HG03097 (cell line): Measurements from ENCODE around the gene COLGALT1.
"Not testable (repeated sequence)": the region's sequence is repeated elsewhere in the genome, so short reads cannot be mapped to it uniquely, and the experiment has no call there.

Experiments
- ATAC-seq: cut with Tn5 transposase; IDR thresholded peaks from one replicate; pipeline ENCODE4 v1.9.1; 2021; ENCODE audit not compliant: unreplicated experiment, low FRiP score

The COLGALT1 gene

DNA sequence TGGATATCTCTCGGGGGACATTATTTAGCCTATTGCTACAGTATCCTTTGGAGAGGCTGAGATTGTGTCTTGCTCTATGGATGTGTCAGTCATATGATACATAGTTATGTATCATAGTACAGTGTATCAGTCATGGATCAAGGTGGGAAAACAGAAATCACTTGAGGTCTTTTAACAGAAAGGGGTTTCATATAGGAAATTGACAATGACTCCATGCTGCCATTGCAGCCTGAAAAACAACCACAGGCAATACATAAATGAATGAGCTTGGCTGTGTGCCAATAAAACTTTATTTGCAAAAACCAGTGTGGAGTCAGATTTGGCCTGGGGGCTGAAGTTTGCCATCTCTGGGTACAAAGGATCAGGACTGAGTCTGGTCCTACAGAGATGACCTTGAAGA, 35.4 kb downstream of the COLGALT1 start:
- ATAC-seq = no peak

DNA sequence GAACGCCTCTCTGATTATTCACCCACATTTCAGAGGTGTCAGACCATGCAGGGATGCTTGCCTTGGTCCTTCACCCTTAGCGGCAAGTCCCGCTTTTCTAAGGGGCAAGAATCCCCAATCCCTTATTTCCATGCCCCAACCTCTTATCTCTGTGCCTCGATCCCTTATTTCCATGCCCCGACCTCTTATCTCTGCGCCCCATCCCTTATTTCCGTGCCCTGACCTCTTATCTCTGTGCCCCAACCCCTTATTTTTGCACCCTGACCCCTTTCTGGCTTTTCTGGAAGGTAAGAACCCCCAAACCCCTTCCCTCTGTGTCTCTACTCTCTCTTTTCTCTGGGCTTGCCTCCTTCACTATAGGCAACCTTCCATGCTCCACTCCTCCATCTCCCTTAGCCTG, 38.8 kb downstream of the COLGALT1 start:
- not testable (repeated sequence) for ATAC-seq

DNA sequence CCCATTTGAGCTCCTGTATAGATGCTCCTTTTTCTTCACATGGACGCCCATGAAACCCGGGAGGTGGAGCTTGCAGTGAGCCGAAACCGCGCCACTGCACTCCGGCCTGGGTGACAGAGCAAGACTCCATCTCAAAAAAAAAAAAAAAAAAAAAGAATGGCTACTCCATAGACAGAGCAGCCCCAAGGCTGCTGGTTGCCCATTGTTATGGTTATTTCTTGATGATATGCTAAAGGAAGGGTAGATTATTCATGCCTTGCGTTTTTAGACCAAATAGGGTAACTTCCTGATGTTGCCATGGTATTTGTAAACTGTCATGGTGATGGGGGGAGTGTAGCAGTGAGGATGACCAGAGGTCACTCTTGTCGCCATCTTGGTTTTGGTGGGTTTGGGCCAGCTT, 42.6 kb downstream of the COLGALT1 start:
- not testable (repeated sequence) for ATAC-seq

DNA sequence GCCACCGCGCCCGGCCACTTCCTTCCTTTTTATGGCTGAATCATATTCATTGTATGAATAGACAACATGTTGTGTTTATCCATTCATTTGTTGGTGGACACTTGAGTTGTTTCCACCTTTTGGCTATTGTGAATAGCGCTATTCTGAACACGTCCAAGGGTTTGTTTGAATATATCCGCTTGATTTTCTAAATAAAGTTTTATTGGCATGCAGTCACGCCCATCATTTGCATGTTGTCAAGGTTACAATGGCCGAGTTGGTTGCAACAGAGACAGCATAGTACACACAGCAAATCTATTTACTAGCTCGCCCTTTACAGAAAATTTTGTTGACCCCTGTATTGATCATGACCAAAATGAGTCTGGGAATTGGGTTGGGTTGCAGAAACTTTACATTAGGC, 43.5 kb downstream of the COLGALT1 start:
- ATAC-seq = no peak

DNA sequence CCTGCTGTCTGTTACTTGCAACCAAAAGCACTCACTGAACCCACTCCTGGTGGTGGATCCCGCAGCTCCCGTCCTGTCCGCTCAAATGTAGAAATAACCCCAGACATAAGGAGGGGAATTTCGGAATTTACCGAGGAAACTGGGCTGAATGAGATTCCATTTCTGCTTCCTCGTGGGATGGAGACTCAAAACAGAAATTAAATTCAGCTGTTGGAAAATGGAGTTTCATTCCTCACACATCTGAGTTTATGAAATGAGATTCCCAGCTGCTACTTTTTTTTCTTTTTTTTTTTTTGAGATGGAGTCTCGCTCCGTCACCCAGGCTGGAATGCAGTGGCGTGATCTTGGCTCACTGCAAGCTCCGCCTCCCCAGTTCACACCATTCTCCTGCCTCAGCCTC, 44.3 kb downstream of the COLGALT1 start:
- ATAC-seq = no peak

DNA sequence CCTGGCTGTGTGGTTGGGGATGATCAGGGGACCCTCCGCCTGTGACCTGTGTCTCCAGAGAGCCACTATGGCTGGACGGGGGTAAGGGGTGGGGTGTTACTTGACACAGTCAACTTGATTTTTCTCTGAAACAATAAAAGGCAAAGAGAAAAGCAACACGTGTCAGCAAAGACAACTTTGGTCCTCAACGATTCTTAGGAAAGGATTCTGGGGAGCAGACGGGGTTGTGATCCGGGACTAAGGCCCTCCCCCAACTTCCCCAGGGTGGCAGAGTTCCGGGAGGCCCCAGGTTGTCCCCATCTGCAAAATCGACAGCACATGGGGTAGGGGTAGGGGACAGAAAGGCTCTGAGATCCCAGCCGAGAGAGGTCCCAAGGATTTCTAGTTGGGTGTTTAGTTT, 46.2 kb downstream of the COLGALT1 start:
- no peak for ATAC-seq

DNA sequence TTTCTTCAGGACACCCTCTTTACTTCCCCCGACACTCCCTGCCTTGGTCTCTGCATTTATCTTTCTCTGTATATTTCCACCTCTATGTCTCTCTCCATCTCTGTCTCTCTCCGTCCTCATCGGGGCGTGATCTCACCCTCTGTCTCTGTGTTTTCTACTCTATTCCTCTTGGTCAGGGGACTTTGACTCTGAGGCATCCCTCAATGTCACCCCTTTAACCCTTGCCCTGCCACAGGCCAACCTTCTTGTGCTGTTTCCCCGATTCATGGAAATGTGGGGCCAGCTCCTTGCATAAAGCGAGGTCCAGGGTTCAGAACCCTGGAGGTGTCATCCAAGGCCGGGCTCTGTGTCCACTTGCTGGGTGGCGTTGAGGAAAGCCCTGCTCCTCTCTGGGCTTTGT, 46.8 kb downstream of the COLGALT1 start:
- no peak for ATAC-seq

DNA sequence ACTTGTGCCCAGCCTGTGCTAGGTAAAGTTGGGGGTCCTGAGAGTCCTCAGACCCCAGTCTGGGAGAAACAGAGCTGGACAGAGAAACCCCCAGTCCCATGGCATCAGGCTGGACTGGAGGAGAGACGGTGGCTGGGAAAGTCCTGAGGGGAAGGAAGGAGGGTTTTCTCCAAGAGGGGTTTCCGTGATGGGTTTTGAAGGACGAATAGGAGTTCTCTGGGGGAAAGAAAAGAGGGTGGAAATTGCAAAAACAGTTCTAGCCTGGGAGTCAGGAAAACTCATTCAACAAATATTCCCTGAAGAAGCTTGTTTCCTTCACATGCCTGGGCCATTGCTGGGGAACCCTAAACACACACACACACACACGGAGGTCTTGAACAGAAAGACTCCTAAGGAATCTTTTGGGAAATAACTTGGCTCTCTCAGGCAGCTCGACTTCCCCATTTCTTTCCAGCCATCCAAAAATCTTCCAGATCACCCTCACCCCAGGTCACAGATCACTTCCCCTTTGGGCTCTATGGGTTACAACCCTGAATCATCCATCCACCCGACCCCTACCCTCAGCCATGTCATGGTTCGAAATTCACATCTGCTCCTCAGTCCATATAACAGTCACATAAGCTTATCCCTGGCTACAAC, 47.5 kb downstream of the COLGALT1 start:
- ATAC-seq = no peak

DNA sequence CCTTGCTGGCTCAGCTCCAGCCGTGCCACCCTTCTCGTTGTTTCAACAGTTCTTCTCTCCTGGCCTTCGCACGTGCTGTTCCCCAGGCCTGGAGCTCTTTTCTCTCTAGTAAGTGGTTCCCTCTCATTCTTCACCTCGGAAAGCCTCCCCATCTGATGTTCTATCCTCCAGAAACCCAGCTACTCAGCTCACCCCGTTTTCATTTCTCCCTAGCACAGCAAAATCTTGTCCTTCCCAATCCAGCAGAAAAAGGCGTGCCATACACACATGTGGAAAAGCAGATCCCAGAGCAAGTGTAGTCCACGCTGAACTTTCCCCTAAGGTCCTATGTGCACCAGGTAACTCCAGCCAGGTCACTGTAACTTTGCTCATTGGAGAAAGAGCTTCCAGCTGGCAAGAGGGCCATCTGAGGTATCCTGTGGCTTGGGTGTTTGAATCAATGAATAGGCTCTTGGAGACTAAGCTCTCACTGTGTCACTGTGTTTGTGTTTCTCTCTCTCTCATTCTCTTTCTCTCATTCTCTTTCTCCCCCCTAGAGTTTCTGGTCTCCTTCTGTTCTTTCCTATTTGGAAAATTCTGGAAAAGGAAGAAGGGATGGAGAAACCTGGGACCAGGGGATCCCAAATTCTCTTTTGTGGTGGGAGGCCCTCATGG, 49.0 kb downstream of the COLGALT1 start:
- no peak for ATAC-seq

DNA sequence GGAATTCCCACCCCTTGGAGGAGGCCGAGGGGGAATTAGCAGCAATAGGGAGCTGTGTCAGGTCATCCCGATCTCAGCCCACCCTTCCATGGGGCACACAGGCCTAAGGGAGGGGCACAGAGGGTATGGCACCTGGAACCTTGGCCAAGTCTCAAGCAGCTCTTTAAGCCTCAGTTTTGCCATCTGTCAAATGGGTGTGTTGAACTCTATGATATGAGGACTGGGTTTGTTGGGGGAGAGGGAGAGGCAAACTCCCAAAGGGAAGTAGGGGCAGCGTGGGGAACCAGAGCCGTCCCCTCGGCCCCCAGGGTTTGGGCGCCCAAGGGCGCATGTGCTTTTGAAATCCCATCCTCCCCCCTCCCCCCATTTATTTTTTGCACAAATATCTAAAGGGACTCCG, 49.7 kb downstream of the COLGALT1 start:
- no peak for ATAC-seq

DNA sequence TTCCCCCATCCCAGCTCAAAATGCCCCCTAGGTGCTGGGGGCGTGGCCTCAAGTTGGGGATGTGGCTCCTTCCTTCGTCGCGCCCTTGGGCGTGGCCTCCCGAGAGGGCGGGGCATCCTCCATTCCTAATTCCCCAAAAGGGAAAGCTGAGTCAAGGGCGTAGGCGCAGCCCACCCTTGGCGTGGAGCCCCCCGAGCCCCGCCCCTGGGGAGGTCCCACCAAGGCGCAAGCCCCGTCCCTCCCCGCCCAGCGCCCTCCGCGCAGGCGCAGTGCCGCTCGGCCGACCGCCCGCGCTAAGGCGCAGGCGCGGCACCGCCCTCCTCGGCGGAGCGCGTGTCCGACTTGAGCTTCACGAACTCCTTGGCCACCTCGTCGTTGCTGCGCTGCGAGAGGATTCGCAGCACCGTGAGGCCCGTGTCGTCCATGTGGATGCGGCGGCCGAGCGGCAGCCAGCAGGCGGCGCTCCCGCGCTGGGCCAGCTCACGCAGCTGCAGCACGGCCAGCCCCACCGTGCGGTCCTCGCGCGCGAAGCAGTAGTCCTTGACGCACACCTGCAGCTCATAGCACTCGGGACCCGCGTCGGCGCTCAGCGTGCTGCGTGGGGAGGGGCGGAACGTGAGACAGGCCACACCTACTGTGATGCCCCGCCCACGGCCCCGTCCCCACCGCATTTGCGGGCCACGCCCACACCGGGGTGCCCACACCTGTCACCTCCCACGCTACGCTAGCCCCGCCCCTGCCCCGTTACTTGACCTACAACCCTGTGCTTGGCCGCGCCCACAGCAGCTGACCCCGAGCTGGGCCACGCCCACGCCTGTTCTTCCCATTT, 50.5 kb downstream of the COLGALT1 start:
- ATAC-seq = peak; percentile 55

DNA sequence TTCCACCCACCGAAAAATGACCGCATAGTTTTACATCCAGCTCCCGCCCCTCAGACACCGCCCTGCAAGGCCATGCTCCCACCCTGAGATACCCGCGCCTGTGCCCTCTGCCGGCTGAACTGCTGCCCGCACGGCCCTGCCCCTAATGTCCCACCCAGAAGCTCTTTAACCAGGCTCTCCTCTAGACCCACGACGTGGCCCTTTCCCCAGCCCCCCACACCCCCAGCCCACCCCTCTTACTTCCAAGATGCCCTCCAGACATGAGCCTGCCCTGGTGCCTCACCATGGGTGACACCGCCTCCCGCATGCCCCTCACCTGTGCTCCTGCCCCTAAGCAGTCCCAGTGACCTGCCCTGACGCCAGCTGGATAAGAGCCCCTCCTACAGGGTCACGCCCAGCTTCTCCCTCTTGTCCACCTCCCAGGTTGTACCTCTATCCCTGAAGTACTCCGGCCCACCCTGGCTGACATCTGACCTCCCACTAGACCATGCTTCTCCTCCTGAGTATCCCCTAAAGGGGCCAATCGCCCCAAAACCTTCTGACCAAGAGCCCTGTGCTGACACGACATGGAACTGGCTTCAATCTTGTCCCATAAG, 51.2 kb downstream of the COLGALT1 start:
- ATAC-seq = no peak

DNA sequence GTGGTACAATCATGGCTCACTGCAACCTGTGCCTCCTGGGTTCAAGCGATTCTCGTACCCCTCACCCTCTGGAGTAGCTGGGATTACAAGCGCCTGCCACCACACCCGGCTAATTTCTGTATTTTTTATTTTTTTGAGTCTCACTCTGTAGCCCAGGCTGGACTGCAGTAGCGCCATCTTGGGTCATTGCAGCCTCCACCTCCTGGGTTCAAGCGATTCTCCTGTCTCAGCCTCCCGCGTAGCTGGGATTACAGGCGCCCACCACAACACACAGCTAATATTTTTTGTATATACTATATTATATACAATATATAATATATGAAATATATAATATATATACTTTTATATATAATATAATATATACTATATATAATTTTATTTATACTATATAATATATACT, 52.5 kb downstream of the COLGALT1 start:
- no peak for ATAC-seq

DNA sequence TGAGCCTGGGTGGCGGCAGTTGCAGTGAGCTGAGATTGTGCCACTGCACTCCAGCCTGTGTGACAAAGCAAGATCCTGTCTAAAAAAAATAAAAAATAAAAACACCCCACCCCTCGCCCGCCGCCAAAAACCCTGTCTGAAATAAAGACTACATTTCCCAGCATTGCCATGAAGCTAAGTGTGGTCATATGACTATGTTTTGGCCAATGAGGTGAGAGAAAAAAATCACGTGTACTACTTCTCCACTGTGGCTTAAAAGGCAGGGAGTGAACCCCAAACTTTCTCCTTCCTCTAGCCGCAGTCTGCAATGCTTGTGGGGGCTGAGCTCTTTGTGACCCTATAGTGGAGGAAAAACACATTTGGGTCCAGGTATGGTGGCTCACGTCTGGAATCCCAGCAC, 54.9 kb downstream of the COLGALT1 start:
- ATAC-seq = no peak

DNA sequence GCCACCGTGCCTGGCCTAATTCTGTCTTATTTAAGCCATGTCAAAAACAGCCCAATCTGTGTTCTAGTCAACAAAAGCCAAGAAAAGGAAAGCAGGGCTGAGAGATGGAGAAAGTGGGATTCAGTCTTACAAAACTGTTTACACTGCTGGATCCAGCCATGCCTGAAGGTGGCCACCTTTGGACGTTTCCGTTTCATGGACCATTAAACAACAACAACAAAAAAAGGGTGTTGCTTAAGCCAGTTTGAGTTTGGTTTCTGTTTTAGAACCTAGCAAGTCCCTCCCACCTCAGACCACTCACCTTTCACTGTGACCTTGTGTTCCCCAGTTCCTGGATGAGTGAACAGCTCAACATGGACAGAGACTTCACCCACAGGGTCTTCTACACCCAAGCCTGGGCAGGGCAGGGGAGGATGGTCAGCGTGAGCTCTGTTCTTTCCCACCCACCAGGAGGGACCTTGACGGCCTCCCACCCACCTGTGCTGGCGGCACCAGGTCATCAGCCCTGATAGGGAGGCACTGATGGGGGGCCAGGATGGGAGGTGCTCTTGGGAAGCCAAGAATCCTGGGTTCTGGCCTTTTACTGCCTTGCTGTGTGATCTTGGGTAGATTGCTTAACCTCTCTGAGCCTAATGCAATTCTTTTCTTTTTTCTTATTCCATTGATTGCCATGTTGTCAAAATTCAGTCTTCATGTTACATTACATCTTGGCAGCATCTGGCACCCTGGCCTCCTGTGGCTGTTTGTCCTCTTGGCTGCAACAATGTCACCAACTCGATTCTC, 56.2 kb downstream of the COLGALT1 start:
- ATAC-seq = no peak

DNA sequence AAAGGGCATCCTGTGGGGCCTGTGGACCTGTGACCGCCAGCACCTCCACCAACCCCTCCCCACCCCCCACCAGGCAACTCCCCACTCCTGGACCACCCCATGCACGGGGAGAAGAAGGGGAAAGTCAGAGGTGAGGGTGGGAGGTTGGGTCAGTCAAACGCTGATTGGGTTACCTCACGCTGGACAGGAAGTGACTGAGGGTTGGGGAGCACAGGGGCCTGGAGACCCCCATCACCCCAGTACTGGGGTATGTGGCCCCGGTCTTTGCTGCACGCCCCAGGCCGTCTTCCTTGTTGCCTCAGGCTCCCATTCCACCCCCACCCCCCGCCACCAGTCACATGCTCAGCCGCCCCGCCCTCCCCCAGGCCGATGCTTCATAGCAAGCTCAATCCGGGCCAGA, 59.0 kb downstream of the COLGALT1 start:
- no peak for ATAC-seq

DNA sequence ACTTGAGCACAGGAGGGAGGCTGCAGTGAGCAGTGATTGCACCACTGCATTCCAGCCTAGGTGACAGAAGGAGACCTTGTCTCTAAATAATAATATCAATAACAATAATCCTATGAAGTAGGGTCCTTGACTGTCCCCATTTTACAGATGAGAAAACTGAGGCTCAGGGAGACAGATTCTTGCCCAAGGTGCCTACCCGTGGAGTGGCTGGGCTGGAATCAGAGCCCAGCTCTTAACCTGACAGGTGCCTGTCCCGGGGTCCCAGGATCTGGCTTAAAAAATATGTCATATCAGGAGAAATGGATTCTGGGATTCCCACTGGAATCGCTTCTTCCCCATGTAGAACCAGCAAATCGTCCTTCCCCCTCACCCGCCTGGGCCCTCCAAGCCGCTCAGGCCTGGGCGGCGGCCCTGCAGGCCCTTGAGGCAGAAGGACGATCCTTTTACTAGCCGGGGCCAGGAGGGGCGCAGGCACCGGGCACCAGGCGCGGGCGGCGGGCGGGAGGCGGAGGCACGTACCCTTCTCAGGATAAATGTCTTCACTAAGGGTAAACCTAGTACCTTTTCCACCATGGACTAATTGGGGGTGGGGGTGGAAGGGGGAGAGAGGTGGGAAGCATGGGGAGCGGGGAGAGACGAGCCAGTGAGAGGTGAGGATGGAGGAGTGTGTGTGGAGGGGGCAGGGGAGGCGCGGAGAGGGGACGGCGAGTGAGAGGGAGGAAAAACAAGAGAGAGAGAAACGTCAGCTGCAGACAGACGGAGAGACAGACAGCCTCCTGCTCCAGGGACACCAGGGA, 60.6 kb downstream of the COLGALT1 start:
- no peak for ATAC-seq

DNA sequence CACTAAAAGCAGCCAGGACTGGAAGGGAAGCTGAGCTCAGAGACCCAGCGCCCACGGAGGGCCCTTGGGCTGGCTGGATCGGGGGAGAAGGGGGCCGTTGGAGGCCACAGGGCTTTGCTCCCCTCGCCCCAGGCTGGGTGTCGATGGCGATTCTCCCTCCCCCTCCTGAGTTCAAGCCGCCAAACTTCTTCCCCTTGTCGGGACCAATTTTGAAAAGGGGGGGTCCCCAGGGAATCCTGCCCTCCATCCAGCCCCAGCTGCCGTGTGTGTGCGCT, 61.2 kb downstream of the COLGALT1 start:
- ATAC-seq = no peak

DNA sequence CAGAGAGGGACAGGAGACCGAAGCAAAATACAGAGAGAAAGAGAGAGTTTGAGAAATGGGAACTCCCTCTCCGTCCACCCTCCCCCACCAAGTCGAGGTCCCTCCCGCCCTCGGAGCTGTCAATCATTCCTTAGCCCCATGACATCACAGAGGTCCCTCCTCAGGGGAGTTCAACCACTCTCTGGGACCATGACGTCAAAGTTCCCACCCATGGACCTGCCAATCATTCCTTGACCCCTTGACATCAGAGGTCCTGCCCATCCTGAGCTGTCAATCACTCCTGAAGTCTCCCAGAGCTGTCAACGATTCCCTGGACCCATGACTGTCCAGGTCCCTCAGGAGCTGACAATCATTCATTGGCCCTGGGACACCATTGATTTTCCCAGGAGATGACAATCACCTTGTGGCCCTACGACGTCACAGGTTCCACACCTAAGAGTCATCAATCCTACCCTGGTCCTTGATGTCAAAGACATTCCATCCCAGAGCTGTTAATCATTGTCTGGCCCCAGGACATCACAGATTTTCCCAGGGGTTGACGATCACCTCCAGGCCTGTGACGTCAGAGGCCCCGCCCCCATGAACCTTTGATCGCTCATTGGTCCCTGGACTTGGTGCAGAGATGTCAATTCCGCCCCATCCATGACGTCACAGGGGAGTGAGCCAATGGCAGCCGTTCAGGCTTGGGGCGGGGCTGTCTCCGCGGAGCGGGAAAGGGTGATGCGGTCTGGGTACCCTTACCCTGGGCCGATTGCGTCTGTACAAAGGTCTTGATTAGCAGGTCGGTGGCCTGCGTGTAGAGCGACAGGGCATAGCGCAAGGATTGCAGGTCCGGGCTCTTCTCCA, 61.7 kb downstream of the COLGALT1 start:
- no peak for ATAC-seq
